ENCODE results near the gene ABHD17B.

DNA sequence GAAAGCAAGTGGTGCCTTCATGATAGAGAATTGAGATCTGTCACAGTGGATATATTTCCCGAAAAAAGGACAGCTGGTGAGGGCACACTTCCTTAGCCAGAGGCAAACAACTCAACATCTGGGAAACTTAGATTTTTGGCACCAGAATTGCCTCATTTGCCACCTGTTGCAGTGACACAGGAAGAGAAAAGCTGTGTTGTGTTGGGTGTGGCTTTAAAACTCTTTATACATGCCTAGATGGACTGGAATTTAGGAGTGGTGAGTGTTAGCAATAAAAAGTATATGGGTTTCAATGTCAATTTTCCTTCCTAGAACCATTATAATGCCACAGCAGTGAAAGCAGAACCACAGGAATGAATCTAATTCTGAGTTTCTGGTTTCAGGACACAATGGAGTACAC lies 80.1 kb downstream of the ABHD17B start:
- TF ChIP-seq POLR2A (IDR thresholded peaks at IDR 0.05), result no peak
- TF ChIP-seq, protein P1, sequence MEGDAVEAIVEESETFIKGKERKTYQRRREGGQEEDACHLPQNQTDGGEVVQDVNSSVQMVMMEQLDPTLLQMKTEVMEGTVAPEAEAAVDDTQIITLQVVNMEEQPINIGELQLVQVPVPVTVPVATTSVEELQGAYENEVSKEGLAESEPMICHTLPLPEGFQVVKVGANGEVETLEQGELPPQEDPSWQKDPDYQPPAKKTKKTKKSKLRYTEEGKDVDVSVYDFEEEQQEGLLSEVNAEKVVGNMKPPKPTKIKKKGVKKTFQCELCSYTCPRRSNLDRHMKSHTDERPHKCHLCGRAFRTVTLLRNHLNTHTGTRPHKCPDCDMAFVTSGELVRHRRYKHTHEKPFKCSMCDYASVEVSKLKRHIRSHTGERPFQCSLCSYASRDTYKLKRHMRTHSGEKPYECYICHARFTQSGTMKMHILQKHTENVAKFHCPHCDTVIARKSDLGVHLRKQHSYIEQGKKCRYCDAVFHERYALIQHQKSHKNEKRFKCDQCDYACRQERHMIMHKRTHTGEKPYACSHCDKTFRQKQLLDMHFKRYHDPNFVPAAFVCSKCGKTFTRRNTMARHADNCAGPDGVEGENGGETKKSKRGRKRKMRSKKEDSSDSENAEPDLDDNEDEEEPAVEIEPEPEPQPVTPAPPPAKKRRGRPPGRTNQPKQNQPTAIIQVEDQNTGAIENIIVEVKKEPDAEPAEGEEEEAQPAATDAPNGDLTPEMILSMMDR (IDR thresholded peaks at IDR 0.05), result no peak

All from breast epithelium (tissue), 3 donors.